ENCODE measurements around the gene OPRL1.
"Not testable (repeated sequence)": the region's sequence is repeated elsewhere in the genome, so short reads cannot be mapped to it uniquely, and the experiment has no call there.

The OPRL1 gene

DNA sequence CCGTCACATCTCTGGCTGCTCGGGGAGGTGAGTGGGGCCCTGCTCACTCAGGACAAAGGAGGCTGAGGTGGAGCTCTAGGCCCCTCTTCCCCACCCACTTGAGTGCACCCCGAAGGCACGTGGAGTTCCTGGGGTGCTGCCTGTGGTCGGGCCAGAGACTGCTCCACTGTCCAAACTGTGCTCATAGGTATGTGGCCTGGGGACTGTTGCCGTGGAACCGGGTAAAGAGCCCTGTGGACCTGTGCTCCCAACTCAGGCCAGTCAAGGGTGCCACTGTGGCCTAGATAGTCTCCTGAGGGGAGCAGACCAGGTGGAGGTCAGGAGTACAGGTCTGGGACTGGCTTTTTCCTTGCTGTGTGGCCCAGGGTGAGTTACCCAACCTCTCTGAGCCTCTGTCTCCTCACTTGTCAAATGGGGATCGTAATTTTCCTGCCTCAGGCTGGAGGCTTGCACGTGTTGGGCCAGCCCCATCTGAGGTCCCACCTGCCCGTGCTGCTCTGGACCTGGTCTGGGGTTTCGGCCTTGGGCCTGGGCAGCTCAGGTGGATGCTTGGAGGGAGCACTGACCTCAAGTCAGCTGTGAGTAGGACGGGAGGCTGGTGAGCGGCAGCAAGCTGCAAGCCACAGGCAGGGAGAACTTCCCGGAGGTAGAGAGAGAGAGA, 39.9 kb downstream of the OPRL1 start:
- Histone ChIP-seq H3K36me3 (no peaks in the 10 kb centered on the region), H3K27me3 (peaks cover 43% of the 10 kb centered on the region), H3K4me3 (ENCODE audit: low read depth in 1 of 2, low read length in 1 of 2) (peak overlapping the region; percentile 37 to 53), H3K27ac (no peak overlapping the region), H3K9me3 (no peaks in the 10 kb centered on the region), H3K4me1 (ENCODE audit: control insufficient read depth in 1 of 2, insufficient read depth in 1 of 2, low read depth in 1 of 2, low read length in 1 of 2) (peaks cover 6 to 9% of the 10 kb centered on the region in 2 experiments)
- TF ChIP-seq, protein P1, sequence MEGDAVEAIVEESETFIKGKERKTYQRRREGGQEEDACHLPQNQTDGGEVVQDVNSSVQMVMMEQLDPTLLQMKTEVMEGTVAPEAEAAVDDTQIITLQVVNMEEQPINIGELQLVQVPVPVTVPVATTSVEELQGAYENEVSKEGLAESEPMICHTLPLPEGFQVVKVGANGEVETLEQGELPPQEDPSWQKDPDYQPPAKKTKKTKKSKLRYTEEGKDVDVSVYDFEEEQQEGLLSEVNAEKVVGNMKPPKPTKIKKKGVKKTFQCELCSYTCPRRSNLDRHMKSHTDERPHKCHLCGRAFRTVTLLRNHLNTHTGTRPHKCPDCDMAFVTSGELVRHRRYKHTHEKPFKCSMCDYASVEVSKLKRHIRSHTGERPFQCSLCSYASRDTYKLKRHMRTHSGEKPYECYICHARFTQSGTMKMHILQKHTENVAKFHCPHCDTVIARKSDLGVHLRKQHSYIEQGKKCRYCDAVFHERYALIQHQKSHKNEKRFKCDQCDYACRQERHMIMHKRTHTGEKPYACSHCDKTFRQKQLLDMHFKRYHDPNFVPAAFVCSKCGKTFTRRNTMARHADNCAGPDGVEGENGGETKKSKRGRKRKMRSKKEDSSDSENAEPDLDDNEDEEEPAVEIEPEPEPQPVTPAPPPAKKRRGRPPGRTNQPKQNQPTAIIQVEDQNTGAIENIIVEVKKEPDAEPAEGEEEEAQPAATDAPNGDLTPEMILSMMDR (IDR thresholded peaks at IDR 0.05) = no peak

DNA sequence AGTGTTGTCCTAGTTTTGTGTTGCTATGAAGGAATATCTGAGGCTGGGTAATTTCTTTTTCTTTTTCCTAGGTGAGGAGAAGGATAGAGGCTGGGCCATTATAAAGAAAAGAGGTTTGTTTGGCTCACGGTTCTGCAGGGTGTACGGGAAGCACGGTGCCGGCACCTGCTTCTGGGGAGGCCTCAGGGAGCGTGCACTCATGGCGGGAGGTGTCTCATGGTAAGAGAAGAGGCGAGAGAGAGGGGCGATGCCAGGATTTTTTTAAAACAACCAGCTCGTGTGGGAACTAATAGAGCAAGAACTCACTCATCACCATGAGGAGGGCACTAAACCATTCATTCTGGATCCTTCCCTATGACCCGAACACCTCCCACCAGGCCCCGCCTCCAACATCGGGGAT, 41.7 kb downstream of the OPRL1 start:
- Histone ChIP-seq H3K9me3 (no peaks in the 10 kb centered on the region), H3K4me1 (ENCODE audit: control insufficient read depth in 1 of 2, insufficient read depth in 1 of 2, low read depth in 1 of 2, low read length in 1 of 2) (peaks cover 6 to 9% of the 10 kb centered on the region in 2 experiments), H3K27me3 (peaks cover 59% of the 10 kb centered on the region), H3K4me3 (ENCODE audit: low read depth in 1 of 2, low read length in 1 of 2) (no peak overlapping the region), H3K27ac (no peak overlapping the region), H3K36me3 (no peaks in the 10 kb centered on the region)
- TF ChIP-seq, protein P1 (IDR thresholded peaks at IDR 0.05) = no peak

DNA sequence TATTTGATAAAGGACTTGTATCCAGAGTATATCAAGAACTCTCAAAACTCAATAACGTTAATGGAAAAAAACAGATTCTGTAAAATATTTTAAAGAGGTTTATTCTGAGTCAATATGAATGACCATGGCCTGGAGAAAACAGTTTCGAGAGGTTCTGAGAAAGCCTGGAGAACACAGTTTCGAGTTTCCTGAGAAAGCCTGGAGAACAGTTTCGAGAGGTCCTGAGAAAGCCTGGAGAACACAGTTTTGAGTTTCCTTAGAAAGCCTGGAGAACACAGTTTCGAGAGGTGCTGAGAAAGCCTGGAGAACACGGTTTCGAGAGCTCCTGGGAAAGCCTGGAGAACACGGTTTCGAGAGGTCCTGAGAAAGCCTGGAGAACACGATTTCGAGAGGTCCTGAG, 43.0 kb downstream of the OPRL1 start:
- not testable (repeated sequence) for H3K9me3 ChIP-seq; H3K4me3 ChIP-seq (ENCODE audit: low read depth in 1 of 2, low read length in 1 of 2); H3K4me1 ChIP-seq (ENCODE audit: control insufficient read depth in 1 of 2, insufficient read depth in 1 of 2, low read depth in 1 of 2, low read length in 1 of 2); H3K27ac ChIP-seq; H3K36me3 ChIP-seq
- peaks cover 63% of the 10 kb centered on the region for H3K27me3 ChIP-seq

DNA sequence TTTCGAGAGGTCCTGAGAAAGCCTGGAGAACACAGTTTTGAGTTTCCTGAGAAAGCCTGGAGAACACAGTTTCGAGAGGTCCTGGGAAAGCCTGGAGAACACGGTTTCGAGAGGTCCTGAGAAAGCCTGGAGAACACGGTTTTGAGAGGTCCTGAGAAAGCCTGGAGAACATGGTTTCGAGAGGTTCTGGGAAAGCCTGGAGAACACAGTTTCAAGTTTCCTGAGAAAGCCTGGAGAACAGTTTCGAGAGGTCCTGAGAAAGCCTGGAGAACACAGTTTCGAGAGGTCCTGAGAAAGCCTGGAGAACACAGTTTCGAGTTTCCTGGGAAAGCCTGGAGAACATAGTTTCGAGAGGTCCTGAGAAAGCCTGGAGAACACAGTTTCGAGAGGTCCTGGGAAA, 43.6 kb downstream of the OPRL1 start:
- H3K36me3 ChIP-seq; H3K9me3 ChIP-seq; H3K27ac ChIP-seq; H3K4me3 ChIP-seq (ENCODE audit: low read depth in 1 of 2, low read length in 1 of 2); H3K4me1 ChIP-seq (ENCODE audit: control insufficient read depth in 1 of 2, insufficient read depth in 1 of 2, low read depth in 1 of 2, low read length in 1 of 2): not testable (repeated sequence)
- peaks cover 68% of the 10 kb centered on the region for H3K27me3 ChIP-seq

DNA sequence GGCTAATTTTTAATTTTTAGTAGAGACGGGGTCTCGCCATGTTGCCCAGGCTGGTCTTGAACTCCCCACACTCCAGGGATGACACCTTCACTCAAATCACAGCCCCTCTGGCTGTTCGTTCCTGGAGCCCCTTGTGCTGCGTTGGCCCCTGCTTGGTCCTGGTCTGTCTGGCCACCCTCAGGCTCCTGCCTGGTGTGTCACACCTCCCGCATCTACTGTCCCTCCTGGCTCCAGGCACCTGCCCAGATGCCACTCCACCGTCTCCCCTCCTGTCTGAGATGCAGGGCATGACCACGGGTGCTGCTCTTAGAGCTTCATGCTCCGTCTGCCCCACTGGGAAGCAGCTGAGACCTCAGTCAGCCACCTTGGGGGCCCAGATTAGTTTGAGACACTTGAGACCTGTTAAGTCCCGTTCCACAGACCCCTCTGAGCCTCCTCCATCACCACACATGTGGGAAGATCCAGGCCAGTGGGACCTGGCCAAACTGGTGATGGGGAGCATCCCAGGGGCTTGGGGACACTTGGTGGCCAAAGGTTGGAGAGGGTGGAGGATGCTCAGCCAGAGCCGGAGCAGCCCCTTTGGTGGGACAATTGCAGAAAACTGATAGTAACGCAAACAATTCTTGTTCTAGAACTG, 49.4 kb downstream of the OPRL1 start:
- Histone ChIP-seq H3K36me3 (no peaks in the 10 kb centered on the region), H3K27ac (no peak overlapping the region), H3K4me3 (ENCODE audit: low read depth in 1 of 2, low read length in 1 of 2) (no peak overlapping the region), H3K27me3 (peaks cover 46% of the 10 kb centered on the region), H3K4me1 (ENCODE audit: control insufficient read depth in 1 of 2, insufficient read depth in 1 of 2, low read depth in 1 of 2, low read length in 1 of 2) (no peaks in the 10 kb centered on the region), H3K9me3 (no peaks in the 10 kb centered on the region)
- TF ChIP-seq, protein P1 (IDR thresholded peaks at IDR 0.05) = no peak

DNA sequence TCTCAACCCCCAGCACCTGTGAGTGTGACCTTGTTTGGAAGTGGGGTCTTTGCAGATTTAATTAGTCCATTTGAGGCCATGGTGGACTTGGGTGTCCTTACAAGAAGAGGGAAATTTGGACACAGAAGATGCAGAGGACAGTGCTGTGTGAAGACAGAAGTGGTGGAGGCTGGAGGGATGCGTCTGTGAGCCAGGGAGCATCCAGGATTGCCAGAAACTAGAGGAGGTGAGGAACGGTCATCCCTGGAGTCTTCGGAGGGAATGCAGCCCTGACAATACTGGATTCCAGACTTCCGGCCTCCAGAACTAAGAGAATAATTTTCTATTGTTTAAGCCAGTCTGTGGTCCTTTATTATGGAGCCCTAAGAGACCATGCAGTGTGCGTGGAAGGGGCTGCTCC, 50.4 kb downstream of the OPRL1 start:
- no peak overlapping the region for H3K4me3 ChIP-seq (ENCODE audit: low read depth in 1 of 2, low read length in 1 of 2)
- H3K27ac ChIP-seq = no peak overlapping the region
- H3K4me1 ChIP-seq (ENCODE audit: control insufficient read depth in 1 of 2, insufficient read depth in 1 of 2, low read depth in 1 of 2, low read length in 1 of 2) = no peaks in the 10 kb centered on the region
- no peaks in the 10 kb centered on the region for H3K36me3 ChIP-seq
- H3K27me3 ChIP-seq = peaks cover 37% of the 10 kb centered on the region
- TF ChIP-seq, protein P1 (IDR thresholded peaks at IDR 0.05) = no peak
- no peaks in the 10 kb centered on the region for H3K9me3 ChIP-seq

Data from neutrophil (primary cell).